GM18499 (cell line): ENCODE data around the gene SIGLEC8.
A peak's percentile ranks its signal among the peaks of the same experiment; 100 is the strongest.
"Not testable (repeated sequence)": the region's sequence is repeated elsewhere in the genome, so short reads cannot be mapped to it uniquely, and the experiment has no call there.

Experiments
- ATAC-seq: cut with Tn5 transposase; IDR thresholded peaks from one replicate; pipeline ENCODE4 v1.9.1; 2021; ENCODE audit warnings: moderate number of reproducible peaks; ENCODE audit not compliant: insufficient read depth, unreplicated experiment

SIGLEC8 gene

DNA sequence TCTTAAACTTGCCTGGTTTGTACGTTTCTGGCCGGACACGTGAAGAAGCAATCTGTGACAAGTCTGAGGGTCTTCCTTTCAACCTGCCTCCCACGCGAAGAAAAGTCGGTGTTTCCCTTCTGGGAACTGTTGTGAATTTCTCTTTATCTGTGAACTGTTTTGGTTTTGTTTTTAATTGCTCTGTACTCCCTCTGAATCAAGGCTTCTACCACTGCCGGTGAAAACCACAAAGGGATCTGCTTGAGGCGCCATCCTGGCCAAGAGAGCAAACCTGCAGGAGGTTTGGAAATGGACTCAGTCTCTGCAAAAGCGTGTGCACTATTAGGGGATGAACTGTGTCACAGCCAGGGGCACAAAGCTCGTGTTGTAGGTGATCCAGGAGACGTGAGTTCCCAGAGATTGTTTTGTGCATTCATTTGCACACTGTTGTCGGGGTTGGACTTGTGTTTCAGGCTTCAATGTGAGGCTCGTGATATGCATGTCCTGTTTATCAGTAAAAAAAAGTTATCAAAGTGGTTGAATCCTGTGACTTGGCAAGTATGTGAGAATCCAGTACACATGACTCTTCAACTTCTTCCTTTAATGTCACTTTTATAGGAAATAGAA, 9.7 kb downstream of the SIGLEC8 start:
- no peak for ATAC-seq

DNA sequence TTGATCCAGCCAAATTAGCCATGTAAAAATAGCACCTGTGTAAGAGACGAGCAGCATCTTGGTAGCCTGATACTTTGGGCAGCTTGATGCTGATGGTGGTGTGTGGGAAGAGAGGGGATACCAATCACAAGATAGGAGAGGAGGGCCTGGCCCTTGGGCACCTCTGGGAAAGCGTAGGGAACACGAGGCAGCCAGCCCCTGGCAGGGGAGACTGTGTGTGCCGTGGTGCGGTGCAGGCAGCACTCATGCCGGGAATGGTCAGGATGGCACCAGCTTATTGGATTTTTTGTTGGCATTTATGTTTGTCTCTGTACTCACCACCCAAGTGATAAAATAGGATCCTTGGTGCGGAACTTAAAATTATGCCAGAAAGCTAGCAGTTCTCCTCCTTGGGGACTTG, 10.2 kb downstream of the SIGLEC8 start:
- ATAC-seq = no peak

DNA sequence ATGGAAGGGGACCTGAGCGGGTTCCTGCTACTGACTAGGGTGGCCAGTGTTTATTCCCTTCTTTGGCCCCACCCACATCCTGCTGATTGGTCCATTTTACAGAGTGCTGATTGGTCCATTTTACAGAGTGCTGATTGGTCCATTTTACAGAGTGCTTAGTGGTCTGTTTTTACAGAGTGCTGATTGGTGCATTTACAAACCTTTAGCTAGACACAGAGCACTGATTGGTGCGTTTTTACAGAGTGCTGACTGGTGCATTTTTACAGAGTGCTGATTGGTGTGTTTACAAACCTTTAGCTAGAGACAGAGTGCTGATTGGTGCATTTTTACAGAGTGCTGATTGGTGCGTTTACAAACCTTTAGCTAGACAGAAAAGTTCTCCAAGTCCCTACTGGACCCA, 10.7 kb downstream of the SIGLEC8 start:
- ATAC-seq = not testable (repeated sequence)

DNA sequence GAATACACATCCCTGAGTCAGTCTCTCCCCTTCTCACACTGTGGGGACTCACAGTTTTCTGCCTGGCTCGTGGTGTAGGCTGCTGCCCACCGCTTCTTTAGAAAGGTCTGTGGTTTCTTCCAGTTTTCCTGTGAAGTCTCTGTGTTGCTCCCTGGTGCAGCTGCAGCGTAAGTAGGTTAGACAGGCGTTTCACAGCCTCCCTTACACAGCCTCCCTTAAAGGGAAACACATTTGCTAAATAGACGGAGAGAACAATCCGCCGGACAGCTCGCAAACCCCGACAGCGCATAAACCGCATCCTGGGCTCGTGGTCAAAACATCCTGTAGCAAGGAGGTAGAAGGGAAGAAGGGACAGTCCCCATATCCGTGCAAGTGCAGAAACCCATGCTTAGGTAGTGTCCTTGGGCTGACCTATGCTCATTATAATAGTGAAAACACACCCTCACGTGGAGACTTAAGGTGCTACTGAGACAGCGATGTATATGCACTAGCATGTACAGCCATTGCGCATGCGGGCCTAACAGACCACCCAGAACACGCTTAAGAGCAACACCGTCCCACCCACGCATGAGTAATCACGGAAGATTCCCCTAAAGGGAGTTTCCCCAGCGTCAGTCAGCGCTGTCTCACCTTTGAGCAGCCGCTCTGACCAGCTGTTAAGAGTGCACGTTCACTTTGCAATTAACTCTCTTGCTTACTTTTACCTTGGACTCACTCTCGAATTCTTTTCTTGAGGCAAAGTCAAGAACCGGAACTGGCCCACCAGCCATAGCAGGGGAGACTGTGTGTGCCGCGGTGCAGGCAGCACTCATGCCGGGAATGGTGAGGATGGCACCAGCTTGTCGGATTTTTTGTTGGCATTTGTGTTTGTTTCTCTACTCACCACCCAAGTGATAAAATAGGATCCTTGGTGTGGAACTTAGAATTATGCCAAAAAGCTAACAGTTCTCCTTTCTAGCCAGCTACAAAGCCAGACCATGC, 16.6 kb downstream of the SIGLEC8 start:
- ATAC-seq = peak; percentile 87

DNA sequence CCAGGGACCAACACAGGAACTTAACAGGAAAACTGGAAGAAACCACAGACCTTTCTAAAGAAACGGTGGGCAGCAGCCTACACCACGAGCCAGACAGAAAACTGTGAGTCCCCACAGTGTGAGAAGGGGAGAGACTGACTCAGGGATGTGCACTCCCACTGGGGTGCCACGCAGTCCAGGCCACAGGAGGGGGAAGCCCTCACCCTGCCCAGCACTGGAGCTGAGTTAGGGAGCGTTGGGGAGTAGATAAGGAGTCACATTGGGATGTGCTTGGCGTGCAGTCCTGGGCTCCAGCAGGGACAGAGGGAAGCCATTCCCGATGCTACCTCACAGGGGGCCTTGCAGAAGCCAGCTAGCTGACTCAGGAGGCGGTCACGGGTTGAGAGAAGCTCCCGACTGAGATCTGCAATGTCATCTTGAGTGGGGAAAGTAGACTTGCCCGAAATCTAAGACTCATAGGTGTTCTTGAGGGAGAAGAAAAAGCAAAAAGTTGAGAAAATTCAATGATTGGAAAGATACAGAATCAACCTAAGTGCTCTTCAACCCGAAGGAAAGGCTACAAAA, 17.3 kb downstream of the SIGLEC8 start:
- no peak for ATAC-seq

DNA sequence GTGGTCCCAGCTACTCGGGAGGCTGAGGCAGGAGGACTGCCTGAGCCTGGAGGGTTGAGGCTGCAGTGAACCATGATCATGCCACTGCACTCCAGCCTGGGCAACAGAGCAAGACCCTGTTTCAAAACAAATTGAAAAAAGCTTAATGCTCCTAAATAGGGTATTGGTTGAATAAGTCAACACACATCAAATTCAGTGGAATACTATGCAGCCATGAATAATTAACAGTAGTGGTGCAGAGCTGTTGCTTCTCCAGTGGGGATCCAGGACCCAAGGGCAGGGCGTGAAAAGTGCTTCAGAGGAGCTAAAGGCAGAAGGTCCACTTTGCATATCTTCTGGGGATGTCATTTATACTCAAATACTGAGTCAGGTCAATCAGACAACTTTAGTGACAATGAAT, 18.2 kb downstream of the SIGLEC8 start:
- ATAC-seq = no peak

DNA sequence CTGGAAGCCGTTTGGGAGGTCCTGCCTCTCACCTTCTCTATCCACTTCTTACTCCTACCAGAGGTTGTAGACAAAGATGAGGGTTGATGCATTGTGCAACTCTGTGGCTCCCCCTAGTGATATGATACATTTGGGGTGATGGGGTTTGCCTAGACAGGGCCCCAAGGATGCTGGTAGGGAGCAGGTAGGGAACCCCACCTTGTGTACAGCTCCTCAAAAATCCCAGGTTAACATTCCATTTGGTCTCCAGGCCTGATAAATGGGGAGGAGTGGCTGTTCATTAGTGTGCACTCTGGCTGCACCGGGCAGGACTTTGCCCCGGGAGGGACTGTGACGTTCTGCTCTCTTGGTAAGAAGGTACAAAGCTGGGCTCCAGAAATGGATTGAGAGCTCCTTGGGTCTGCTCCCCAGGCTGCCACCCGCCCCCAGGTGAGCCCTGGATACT, 19.2 kb downstream of the SIGLEC8 start:
- no peak for ATAC-seq

DNA sequence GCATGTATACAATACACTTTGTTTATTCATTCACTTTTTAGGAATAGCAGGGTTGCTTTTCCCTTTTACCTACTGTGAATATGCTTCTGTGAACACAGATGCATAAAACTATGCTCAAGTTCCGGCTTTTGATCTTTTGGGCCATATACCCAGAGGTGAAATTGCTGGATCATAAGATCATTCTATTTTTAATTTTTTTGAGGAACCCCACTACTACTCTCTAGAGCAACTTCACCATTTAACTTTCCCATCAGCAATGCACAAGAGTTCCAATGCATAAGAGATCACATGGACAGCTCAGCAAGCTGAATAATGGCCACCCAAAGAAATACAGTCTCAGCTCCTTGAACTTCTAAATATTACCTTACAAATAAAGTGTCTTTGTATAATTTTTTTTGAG, 23.8 kb downstream of the SIGLEC8 start:
- no peak for ATAC-seq

DNA sequence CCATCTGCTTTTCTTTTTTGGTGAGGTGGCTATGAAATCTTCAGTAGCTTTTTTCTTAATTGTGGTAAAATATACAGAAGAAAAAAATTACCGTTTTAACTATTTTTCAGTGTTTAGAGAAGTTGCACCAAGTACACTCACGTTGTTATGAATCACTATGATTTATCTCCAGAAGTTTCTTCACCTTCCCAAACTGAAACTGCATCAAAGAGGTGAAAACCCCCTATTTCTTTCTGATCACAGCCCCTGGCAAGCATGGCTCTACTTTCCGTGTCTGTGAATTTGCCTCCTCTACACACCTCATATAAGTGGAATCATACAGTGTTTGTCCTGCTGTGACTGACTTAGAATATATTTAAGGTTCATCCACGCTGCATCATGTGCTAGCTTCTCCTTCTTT, 25.2 kb downstream of the SIGLEC8 start:
- no peak for ATAC-seq

DNA sequence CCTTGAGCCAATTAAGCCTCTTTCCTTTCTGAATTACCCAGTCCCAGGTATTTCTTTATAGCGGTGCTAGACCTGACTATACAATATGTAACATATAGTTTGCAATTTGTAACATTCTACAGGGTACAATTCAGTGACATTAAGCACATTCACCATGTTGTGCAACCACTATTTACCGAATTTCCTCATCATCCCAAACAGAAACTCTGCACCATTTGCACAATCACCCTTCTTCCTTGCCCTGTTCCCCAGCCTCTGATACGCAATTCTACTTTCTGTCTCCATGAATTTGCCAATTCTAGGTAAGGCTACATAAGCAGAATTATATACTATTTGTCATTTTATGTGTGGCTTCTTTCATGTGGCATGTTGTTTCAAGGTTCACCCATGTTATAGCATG, 27.1 kb downstream of the SIGLEC8 start:
- no peak for ATAC-seq

DNA sequence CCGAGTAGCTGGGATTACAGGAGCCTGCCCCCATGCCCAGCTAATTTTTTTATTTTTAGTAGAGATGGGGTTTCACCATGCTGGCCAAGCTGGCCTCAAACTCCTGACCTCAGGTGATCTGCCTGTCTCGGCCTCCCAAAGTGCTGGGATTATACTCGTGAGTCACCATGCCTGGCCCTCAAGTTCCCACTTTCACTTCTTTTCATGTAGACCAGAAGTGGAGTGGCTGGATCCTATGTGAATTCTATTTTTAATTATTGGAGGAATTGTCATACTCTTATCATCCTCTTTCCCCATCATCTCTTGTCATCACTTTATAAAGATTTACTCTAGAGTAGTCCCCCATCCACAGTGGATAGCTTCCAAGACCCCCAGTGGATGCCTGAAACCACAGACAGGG, 28.0 kb downstream of the SIGLEC8 start:
- ATAC-seq = no peak

DNA sequence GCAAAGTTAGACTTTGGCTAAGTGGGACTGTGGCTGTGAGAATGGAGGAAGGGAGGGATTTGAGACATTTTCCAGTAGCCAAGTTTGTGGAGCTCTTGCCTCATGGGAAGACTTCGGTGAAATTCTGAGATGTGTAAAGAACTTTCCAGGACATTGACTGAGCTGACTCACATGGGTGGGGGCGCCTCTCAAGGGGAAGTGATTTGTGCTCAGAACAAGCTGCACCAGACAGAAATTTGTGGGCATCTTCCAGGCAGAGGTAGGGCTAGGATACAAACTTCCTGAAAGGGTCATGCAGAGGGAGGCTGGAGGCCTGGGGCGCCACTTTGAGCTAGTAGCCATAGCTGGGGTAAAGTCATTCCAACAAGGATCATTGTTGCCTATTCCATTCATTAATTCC, 31.1 kb downstream of the SIGLEC8 start:
- ATAC-seq = no peak

DNA sequence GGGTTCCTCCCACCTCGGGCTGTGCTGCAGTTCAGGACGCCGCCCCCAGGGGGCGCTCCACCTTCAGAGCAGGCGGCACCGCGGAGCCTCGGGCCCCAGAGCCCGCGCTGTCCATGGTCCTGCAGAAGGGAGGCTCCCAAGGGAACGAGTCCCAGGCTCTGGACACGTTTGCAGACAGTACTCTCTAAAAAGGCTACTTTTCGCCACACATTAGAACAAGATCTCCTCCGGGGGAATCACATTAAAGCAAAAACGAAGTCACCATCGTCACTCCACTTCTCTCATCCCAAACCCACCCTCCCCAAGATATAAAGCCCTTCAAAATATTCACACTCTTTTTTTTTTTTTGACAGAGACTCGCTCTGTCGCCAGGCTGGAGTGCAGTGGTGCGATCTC, 36.2 kb downstream of the SIGLEC8 start:
- no peak for ATAC-seq

DNA sequence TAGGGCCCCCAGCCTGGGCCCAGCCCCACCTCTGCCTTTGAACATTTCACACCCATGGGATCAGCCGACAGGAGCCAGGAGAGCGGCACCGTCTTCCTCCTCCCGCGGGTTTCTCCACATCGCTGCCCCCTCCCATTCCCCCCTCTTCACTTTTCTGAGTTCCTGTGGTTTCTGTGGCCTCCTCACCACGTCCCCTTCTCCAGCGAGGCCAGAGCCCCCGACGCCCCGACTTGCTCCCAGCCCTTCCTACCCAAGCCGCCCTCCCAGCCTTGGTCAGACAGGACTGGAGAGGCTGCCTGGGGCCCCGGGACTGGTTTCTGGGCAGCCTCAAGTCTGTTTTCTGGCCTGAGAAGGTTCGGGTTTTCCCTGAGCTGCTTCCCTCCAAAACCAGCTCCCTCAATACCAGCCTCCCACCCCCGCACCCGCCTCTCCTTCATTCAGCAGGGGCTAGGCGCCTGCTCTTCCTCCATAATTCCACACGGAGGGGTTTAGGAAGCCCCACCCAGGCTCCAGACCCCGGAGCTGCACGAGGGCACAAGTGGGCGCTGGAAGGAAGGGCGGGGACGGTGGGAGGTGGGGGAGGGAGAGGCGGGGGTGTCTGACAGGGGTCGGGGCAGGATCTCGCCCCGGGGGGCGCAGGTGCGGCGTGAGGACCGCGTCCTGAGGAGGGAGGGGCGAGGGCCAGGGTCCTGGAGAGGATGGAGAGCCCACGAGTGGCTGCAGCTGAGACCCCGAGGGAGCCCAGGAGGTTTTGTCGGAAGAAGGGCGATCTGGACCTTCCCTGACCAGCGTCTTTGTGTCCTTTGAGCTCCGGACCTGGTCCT, 36.8 kb downstream of the SIGLEC8 start:
- ATAC-seq = no peak

DNA sequence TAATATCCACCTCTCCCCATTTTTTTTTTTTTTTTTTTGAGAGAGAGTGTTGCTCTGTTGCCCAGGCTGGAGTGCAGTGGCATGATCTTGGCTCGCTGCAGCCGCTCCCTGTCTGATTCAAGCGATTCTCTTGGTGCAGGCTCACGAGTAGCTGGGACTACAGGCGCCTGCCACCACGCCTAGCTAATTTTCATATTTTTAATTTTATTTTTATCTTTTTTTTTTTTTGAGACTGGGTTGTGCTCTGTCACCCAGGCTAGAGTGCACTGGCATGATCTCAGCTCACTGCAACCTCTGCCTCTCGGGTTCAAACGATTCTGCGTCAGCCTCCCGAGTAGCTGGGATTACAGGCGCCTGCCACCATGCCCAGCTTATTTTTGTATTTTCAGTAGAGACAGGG, 37.7 kb downstream of the SIGLEC8 start:
- not testable (repeated sequence) for ATAC-seq

DNA sequence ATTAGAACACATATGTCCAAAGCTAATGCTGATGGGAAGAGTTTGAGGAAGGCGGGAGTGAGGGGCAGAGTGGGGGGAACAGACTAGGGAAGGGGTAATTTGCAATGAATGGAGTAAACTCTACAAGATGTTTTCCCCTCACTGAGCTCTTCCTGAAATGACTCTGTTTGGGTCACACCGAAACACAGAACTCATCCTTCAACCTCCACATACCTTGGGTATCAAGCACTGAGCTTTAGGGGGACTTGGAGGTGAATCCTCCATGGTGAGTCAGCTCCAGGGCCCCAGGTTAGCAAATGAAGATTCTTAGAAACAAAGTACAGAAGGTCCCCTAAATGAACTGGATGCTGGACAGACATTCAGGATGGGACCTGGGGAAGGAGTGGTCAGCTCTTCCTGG, 39.5 kb downstream of the SIGLEC8 start:
- ATAC-seq = no peak

DNA sequence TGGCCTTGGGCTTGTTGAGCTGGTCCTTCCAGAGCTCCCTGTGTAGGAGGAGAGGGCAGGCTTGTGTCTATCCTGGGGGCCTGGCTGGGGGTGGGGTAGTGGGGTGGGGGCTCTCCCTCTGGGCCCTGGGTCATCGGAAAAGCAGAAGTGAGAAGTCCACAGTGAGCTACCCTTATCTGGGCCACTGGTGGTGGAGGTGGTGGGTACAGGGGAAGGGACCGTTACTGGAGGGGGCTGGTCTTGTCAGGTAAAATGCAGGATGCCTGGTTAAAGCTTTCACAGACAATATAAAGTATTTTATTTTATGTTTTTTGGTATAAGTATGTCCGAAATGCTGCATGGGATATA, 40.5 kb downstream of the SIGLEC8 start:
- ATAC-seq = no peak

DNA sequence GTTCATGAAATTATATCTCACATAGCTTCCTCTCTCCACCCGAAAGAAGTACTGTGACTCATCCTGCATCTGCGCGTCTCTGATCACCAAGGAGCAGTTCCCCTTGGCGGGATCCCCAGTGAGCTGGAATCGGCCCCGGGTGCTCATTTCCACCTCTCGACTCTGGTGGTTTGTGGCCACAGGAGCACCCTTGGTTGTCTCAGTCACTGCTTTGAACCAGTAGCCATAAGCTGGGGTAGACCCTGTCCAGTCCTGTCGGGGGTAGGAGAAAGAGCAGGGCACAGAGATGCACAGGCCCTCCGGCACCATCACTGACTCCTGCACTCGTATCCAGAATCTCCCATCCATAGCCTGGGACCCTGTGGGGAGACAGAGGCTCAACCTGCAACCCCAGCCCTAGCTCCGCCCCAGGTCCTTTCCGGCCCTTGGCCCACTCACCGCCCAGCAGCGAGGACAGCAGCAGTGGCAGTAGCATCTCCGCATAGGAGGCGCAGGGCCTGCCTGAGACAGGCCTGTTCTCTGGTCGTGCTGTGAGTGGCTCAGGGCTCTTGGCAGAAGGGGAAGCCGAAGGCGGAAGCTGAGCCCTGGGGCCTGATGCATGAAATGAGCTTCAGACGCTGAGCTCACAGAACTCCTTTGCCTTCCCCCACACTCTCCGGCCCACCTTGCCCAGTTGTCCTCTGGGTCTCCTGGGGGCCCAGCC, 41.0 kb downstream of the SIGLEC8 start, which contains the start of gene SIGLEC10:
TSS of gene SIGLEC10 (minus strand) at position 536 of the 703 bp plus-strand sequence. CDS start at position 475, 61 bp downstream.
- ATAC-seq = no peak

DNA sequence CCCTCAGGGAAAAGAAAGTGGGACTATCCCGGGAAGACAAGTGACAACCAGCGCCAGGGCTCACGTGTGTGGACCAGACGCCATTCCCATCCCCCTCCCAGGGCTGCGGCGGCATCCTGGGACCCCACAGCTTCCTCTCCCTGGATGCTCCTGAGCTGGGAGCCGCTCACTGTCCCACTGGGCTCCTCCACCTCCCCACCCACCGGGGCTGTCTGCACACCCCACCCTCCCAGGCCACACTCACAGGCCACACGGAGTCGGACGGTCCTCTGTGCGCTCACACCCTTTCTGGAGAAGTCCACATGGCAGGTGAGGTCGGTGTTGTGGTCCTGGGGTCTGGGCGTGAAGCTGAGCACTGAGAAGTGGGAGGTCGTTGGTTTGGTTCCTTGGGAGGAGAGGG, 41.8 kb downstream of the SIGLEC8 start:
- ATAC-seq = not testable (repeated sequence)

DNA sequence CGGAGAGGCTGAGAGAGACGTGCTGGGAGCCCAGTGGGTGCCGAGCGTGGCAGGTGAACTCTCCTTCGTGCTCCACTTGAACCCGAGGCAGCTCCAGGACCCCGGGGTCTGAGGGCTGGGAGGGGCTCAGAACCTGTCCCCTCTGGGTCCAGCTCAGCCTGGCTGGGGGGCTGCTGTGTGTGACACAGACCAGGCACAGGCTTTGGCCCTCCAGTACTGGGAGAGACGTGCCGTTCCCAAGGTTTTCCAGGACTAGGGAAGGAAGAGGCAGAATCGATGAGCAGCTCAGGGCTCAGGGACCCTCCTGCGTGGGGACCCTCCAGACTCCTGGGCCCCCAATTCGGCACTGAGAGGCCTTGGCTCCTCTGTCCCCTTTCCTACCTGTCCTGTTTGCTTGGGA, 43.1 kb downstream of the SIGLEC8 start:
- no peak for ATAC-seq
